GM06990 (cell line): ENCODE results near the gene EHBP1L1.

Source experiments
- DNase-seq: peaks from one replicate; pipeline ENCODE4 v3.0.0-alpha.2; 2011; ENCODE audit not compliant: insufficient read length; ENCODE audit errors: extremely low read depth
- H3K27me3 ChIP-seq: replicated peaks from 2 replicates; pipeline ENCODE4 v1.6.0; 2011; ENCODE audit warnings: low read length; ENCODE audit not compliant: control insufficient read depth, insufficient read depth
- H3K36me3 ChIP-seq: 2 replicates; pipeline ENCODE4 v1.5.1; 2011; ENCODE audit warnings: low read length; ENCODE audit not compliant: control insufficient read depth, insufficient read depth
- H3K4me3 ChIP-seq: replicated peaks from 2 replicates; pipeline ENCODE4 v1.5.1; 2011; ENCODE audit warnings: low read depth, mild to moderate bottlenecking, control low read depth, low read length
- CTCF ChIP-seq: IDR thresholded peaks from 2 replicates; pipeline ENCODE4 v1.5.1; 2011; ENCODE audit warnings: low read length, control low read depth, mild to moderate bottlenecking, inconsistent platforms; ENCODE audit not compliant: insufficient read depth, poor library complexity, severe bottlenecking

The EHBP1L1 gene

GRCh38 chr11:65575568-65576231 is at the start of gene EHBP1L1:
EHBP1L1 (plus strand) TSS chr11:65576053; CDS start chr11:65576303, 250 bp downstream.
- no peak for TF ChIP-seq CTCF
- Histone ChIP-seq H3K27me3 (no peaks in the 10 kb centered on the region), H3K4me3 (peak within 1 kb of the TSS; percentile 90), H3K36me3 (peaks cover 17% of the 10 kb centered on the region)
- peak; percentile 84 for DNase-seq

GRCh38 chr11:65526744-65527143 is 49.1 kb upstream of the EHBP1L1 start:
- Histone ChIP-seq H3K27me3 (no peaks in the 10 kb centered on the region), H3K36me3 (peaks cover 24% of the 10 kb centered on the region), H3K4me3 (no peak overlapping the region)
- TF ChIP-seq CTCF = no peak
- DNase-seq = no peak

GRCh38 chr11:65528819-65529350 is 47.0 kb upstream of the EHBP1L1 start:
- Histone ChIP-seq H3K36me3 (peaks cover 31% of the 10 kb centered on the region), H3K4me3 (no peak overlapping the region), H3K27me3 (no peaks in the 10 kb centered on the region)
- no peak for TF ChIP-seq CTCF
- no peak for DNase-seq

GRCh38 chr11:65529475-65530156 is 46.2 kb upstream of the EHBP1L1 start:
- peaks cover 31% of the 10 kb centered on the region for H3K36me3 ChIP-seq
- TF ChIP-seq CTCF = no peak

GRCh38 chr11:65530157-65530496 is 45.7 kb upstream of the EHBP1L1 start:
- Histone ChIP-seq H3K27me3 (no peaks in the 10 kb centered on the region), H3K4me3 (no peak overlapping the region), H3K36me3 (peaks cover 34% of the 10 kb centered on the region)
- DNase-seq = no peak
- peak; percentile 41 for TF ChIP-seq CTCF

More at GRCh38 chr11:65529475-65530156, 46.2 kb upstream of the EHBP1L1 start:
- H3K4me3 ChIP-seq = no peak overlapping the region
- no peaks in the 10 kb centered on the region for H3K27me3 ChIP-seq
- no peak for DNase-seq
